Measurements from ENCODE around the gene ZFY. TPM values are rescaled to one million over a fixed set of nuclear protein-coding genes. Genes with fewer than 3 reads are reported as not detected.
"Not testable (repeated sequence)": the region's sequence is repeated elsewhere in the genome, so short reads cannot be mapped to it uniquely, and the experiment has no call there.

ZFY gene
- total RNA-seq, 1 experiment from 2014 or later = 12.4 TPM

DNA sequence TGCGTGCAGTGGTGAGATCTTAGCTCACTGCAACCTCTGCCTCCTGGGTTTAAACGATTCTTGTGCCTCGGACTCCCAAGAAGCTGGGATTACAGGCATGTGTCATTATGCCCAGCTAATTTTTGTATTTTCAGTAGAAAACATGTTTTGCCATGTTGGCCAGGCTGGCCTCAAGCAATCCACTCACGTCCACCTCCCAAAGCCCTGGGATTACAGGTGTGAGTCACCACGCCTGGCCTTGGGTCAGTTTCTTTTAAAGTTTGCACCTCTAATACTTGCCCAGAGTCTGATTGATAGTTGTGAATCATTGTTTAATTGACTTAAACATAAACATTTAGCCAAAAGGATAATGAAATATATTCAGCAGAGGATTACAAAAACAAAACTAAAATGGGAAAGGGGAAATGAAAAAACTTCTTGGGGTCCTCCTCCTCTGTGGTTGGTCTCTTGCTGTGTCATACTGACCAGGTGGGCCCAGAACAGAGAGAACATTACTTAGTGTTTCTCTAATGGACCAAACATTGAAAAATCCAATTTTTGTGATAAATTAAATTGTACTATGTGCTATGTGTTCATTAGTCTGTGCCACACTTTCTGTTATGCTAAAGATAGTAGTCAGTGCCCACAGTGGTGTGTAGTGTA lies 38.0 kb downstream of the ZFY start:
- no peak for DNase-seq (ENCODE audit: low read depth)

GRCh38 chrY:2979283-2979682 lies 44.1 kb downstream of the ZFY start:
- DNase-seq (ENCODE audit: low read depth) = no peak

- no peak for DNase-seq (ENCODE audit: low read depth)
These were observed 49.3 kb downstream of the ZFY start for GRCh38 chrY:2984491-2984890.

DNA sequence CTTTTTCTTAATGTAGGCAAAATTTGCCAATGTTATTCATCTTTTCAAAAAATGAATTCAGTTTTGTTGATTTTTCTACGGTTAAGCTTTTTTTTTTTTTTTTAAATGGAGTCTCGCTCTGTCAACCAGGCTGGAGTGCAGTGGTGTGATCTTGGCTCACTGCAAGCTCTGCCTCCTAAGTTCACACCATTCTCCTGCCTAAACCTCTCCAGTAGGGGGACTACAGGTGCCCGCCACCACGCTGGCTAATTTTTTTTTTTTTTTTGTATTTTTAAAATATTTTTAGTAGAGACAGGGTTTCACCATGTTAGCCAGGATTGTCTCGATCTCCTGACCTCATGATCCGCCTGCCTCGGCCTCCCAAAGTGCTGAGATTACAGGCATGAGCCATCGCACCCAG lies 52.0 kb downstream of the ZFY start:
- DNase-seq (ENCODE audit: low read depth) = not testable (repeated sequence)

DNA sequence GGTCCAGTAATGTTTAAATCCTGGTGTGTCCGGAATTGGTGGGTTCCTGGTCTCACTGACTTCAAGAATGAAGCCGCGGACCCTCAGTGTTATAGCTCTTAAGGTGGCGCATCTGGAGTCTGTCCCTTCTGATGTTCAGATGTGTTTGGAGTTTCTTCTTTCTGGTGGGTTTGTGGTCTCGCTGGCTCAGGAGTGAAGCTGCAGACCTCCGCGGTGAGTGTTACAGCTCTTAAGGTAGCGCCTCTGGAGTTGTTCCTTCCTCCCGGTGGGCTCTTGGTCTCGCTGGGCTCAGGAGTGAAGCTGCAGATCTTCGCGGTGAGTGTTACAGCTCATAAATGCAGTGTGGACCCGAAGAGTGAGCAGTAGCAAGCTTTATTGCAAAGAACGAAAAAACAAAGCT lies 62.2 kb downstream of the ZFY start:
- DNase-seq (ENCODE audit: low read depth) = not testable (repeated sequence)

- DNase-seq (ENCODE audit: low read depth) = peak; percentile 2
These were observed 67.0 kb downstream of the ZFY start for GRCh38 chrY:3002190-3002589.

DNA sequence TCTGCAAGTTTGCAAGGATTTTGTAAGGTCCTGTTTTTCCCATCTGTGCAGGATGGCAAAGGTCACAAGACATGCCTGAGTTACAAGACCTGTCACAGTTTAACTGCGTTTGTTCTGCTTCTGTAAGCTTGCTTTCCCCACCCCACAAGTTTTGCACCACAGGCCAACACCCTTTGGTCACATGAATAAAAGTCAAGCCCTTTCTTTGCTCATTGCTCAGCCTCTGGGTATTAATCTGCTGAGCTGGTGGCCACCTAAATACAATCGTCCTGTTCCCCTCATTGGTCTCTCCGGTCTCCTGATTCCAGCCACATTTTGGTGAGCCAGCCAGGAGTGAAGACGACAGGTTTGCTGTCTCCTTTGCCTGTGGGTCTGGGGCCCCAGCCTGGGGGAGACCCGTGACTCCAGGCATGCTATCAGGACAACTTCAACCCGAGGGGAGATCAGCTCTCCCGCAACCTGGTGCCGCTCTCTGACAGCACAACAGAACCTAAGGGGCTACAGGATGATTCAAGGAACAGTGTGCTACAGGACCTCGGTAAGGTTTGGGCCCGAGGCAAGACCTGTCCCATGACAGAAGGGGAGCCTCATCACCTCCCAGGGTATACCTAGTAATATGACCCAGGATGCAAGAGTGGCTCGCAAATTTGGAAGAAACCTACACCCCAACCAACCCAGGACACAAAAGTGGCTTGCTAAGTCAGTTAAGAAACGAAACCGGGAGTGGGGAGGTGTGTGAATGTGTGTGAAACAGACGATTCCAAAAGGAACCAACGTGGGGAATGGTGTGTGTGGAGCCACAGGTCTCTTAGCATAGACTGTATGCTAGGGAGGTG lies 67.7 kb downstream of the ZFY start:
- peak; percentile 1 for DNase-seq (ENCODE audit: low read depth)

DNA sequence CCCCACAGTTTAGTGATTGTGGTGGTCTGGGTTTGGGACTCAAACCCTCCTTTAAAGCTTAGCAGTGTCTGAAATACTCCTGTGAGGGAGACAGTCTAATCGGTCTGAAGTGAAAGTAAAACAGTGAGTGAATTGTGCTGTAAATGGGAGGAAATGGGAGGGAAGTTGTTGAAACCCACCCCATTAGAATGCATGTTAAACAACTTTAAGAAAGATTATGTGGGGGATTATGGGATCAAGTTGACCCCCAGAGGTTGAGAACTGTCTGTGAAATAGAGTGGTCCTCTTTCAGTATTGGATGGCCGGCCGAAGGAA lies 68.3 kb downstream of the ZFY start:
- DNase-seq (ENCODE audit: low read depth) = peak; percentile 8

GRCh38 chrY:3003846-3004245 lies 68.7 kb downstream of the ZFY start:
- DNase-seq (ENCODE audit: low read depth) = peak; percentile 12

DNA sequence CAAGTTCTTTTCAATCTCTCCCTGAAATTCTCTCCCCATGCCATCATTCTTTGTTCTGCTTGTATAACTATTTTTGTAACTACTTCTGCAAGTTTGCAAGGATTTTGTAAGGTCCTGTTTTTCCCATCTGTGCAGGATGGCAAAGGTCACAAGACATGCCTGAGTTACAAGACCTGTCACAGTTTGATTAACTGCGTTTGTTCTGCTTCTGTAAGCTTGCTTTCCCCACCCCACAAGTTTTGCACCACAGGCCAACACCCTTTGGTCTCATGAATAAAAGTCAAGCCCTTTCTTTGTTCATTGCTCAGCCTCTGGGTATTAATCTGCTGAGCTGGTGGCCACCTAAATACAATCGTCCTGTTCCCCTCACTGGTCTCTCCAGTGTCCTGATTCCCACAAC lies 70.8 kb downstream of the ZFY start:
- DNase-seq (ENCODE audit: low read depth) = not testable (repeated sequence)

DNA sequence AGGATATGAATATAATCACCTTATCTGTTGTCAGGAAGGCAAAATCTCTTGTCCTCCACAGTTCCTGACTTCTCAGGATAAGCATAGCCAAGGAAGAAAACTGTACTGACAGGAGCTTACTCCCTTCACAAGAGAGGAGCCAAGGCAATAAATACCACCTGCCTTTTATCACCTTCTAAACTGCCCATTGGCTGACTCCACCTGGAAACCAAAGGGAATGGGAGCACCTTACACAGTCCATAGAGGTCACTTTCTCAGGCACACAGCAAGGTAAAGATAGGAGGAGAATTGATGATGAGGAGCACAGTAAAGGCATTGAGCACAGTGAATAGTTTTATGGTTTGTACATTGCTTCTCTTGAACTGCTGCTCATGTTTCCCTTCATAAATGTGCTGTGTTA lies 72.8 kb downstream of the ZFY start:
- no peak for DNase-seq (ENCODE audit: low read depth)

GRCh38 chrY:3012226-3012625 lies 77.0 kb downstream of the ZFY start:
- DNase-seq (ENCODE audit: low read depth) = no peak

DNA sequence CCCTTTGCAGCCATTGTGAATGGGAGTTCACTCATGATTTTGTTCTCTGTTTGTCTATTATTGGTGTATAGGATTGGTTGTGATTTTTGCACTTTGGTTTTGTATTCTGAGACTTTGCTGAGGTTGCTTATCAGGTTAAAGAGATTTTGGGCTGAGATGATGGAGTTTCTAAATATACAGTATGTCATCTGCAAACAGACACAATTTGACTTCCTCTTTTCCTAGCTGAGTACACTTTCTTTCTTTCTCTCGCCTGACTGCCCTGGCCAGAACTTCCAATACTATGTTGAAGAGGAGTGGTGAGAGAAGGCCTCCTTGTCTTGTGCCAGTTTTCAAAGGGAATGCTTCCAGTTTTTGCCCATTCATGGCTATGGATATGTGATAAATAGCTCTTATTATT lies 81.4 kb downstream of the ZFY start:
- DNase-seq (ENCODE audit: low read depth) = no peak

DNA sequence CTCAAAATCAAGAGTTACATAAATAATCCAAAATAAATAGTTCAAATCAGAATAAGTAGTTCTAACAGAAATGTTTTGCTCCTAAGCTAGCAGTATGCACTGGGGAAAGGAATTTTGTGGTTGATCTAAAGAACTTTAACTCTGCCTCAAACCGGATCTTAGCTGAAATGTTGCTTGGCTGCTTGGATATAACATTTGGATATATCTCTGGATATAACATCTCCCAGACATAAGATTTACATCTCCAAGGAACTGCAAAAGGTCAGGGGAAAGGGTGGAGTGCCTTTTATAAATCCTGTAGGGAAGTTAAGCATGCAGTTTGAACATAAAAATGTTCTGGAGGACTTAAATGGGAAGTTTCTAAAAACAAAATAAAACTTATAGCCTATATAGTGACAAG lies 83.4 kb downstream of the ZFY start:
- DNase-seq (ENCODE audit: low read depth) = no peak

DNA sequence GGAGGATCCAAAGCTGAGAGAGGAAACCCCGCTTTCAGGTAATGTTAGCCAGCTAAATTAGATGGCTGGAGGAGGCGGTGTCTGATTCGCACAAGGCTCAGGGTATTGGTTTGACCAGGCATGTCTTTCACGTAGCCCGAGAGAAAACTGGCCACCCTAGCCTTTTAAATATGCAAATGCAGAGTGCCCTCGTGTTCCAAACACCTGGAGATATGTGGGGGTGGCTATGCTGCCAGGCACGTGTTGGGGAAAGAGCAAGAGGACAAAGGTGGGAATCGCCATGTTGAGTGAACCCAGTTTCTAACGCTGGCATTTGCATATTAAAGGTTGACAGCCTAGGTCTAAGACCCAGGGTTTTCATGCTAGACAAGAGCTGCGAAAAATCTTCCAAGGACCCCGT lies 84.4 kb downstream of the ZFY start:
- no peak for DNase-seq (ENCODE audit: low read depth)

GRCh38 chrY:3021176-3021575 lies 86.0 kb downstream of the ZFY start:
- DNase-seq (ENCODE audit: low read depth) = no peak

GRCh38 chrY:3023606-3024005 lies 88.4 kb downstream of the ZFY start:
- no peak for DNase-seq (ENCODE audit: low read depth)

DNA sequence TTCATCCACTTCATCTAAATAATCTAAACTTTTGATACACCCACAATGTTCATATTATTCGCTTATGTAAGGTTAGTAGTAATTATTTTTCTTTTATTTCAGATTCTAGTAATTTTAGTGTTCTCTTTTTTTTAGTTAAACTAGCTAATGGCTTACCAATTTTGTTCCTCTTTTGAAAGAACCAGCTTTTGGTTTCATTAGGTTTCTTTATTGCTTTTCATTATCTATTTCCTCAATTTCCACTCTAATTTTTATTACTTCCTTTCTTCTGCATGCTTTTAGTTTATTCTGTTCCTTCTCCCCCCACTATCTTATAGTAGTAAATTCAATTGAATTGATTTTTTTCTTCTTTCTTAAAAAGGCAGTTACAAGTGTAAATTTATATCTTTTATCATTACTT lies 90.2 kb downstream of the ZFY start:
- no peak for DNase-seq (ENCODE audit: low read depth)

Small RNAs within 50 kb of the gene (small RNA-seq; reads per million reads assigned to genes)
- not detected for gene EEF1A1P41

Other genes with a start within 250 kb of the ZFY start
- not detected in 2 replicates for gene SRY, start 147.7 kb upstream of the ZFY start, total RNA-seq (2014; rRNA removed; shearing (Covaris generic))
- gene RPS4Y1, start 93.8 kb upstream of the ZFY start, total RNA-seq (2014; rRNA removed; shearing (Covaris generic)) = 395 and 396 TPM in 2 replicates

All from HT1080 (cell line).